Stimulated activated CD4-positive, alpha-beta T cell treated with anti-CD3 and anti-CD28 coated beads, Interleukin-4, amount 100 ng/mL, for 1 hour (primary cell): ENCODE data around the gene EML2.
"Not testable (repeated sequence)": the region's sequence is repeated elsewhere in the genome, so short reads cannot be mapped to it uniquely, and the experiment has no call there.

ENCODE experiments used
- DNase-seq: peaks from one replicate; pipeline ENCODE4 v3.0.0-alpha.2; 2020

EML2 gene, protein sequence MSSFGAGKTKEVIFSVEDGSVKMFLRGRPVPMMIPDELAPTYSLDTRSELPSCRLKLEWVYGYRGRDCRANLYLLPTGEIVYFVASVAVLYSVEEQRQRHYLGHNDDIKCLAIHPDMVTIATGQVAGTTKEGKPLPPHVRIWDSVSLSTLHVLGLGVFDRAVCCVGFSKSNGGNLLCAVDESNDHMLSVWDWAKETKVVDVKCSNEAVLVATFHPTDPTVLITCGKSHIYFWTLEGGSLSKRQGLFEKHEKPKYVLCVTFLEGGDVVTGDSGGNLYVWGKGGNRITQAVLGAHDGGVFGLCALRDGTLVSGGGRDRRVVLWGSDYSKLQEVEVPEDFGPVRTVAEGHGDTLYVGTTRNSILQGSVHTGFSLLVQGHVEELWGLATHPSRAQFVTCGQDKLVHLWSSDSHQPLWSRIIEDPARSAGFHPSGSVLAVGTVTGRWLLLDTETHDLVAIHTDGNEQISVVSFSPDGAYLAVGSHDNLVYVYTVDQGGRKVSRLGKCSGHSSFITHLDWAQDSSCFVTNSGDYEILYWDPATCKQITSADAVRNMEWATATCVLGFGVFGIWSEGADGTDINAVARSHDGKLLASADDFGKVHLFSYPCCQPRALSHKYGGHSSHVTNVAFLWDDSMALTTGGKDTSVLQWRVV

DNA sequence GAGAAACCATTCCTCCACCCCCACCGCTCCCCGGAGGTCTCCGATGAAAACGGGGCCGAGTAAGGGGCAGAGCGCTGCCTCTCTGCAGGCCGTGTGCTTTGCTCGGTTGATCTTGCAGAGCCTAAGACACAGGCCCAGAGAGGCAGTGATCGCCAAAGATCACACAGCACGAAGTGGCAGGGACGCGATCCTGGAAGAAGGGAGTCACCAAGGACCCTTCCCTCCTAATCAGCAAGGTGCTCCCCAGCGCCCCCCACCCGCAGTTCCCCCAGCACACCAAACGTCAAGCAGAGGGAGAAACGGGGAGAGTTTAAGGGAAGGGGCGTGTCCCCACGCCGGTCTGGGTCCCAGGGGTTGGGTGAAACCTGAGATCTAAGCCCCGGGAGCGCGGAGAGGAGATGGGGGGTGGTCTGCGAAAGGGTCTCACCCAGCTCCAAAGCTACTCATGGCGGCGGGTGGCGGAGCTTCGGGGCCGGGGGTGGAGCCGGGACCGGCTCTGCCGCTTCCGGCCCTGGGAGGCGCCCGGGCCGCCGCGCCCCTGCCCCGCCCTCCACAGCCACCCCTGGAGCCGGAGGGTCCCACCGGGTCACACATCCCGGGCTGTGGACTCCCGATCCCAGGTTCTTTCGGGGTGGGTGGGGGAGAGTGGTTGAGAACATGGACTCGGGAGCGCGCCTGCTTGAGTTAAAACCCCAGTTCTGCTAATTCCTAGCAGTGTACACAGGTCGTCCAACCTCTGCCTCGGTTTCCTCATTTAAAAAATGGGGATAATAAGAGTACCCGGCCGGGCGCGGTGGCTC, at the start of gene EML2:
Gene EML2, minus strand, starts transcription at position 468 of the 800 bp plus-strand sequence. Its CDS starts 21 bp downstream, at position 447.
- DNase-seq = peak; percentile 64

DNA sequence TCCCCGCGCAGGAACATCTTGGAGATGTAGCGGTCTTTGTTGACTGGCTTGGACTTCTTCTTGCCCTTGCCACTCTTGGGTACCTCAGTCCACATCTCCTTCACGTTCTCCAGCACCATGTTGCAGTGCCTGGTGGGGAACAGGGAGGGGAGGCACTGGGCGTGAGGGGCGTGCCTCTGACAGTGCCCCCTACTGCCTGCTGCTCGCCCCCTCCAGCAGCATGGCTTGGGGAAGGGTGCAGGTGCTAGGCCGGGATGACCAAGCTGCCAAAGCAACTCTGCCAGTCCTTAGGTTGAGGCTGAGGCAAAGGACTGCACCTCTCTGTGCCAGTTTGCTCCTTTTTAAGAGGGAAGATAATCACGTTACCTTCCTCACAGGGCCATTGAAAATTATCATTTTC, 48.4 kb upstream of the EML2 start:
- no peak for DNase-seq

DNA sequence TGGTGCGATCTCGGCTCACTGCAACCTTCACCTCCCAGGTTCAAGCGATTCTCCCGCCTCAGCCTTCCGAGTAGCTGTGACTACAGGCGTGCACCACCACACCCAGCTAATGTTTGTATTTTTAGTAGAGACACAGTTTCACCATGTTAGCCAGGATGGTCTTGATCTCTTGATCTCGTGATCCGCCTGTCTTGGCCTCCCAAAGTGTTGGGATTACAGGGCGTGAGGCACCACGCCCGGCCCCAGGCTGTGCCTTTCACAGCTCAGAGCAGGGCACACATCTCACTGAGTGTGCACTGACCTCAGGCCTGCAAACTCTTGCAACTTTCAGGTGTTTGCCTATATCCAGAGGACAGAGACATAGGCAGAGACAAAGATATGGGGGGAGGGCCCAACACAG, 45.8 kb upstream of the EML2 start:
- not testable (repeated sequence) for DNase-seq

DNA sequence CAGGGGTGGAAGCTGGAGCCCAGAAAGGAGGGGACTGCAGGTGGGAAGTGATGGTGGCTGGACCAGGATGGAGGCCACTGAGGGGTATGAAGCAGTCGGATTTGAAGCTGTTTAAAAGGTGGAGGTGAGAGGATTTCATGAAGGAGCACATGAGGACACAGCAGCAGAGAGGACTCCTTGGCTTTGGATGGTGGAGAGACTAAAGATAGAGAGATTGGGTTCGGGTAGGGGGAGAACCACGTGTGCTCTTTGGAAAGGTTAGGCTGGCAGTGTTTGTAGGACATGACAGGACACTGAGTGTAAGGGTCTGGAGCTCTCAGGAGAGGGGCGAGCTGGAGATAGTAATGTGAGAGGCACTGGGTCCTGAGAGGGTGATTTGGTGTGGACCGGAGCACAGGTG, 43.7 kb upstream of the EML2 start:
- no peak for DNase-seq

DNA sequence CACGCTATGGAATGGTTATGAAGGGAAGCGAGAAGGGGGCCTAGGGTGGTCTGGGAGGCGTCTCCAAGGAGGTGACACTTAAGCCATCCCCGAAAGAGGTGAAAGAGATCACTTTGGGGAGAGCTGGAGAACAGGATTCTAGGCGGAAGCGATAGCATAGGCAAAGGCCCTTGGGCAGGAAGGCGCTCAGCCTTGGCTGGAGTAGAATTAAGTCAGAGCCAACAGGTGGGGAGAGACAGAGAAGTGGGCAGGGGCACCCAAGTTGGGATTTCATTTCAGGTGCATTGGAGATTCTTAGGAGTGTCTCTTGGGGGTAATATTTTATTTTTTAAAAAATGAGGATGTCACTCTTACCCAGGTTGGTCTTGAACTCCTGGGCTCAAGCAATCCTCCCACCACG, 42.9 kb upstream of the EML2 start:
- no peak for DNase-seq

DNA sequence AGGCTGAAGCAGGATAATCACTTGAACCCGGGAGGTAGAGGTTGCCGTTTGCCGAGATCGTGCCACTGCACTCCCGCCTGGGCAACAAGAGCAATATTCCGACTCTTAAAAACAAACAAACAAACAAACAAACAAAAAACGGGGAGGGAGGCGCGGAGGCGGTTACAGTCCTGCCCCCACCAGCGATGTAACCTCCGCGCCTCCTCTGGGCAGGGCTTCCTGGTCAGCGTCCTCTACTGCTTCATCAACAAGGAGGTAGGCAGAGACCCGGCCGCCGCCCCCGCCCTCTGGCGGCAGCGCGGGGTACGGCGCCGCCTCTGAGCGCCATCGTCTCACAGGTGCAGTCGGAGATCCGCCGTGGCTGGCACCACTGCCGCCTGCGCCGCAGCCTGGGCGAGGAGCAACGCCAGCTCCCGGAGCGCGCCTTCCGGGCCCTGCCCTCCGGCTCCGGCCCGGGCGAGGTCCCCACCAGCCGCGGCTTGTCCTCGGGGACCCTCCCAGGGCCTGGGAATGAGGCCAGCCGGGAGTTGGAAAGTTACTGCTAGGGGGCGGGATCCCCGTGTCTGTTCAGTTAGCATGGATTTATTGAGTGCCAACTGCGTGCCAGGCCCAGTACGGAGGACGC, 42.3 kb upstream of the EML2 start:
- DNase-seq = peak; percentile 84

DNA sequence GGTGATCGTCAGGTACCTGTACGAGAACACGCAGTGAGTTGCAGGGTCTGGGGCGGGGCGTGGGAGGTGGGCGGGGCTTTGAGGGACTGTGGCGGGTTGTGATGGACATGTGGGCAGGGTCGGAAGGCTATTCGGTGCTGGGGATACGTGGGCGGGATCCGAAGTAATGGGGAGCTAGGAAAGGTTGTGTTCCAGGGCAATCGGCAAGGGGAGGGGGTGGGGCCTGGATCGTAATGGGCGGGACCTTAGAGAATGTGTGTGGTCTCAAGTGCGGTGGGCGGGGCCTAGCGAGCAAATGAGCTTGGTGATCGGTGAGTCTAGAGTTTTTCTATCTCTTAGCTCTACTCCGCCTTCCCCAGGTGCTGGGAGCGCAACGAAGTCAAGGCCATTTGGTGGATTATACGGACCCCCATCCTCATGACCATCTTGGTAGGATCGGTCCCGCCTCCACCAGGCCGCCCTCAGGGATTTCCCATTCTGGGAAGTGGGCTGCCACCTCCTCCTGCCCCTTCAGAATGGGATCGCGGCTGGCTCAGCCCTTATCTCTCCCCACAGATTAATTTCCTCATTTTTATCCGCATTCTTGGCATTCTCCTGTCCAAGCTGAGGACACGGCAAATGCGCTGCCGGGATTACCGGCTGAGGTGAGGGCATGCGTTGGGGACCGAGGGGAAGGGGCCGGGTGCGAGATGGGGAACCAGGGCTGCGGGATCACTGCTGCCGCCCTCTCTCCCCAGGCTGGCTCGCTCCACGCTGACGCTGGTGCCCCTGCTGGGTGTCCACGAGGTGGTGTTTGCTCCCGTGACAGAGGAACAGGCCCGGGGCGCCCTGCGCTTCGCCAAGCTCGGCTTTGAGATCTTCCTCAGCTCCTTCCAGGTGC, 38.4 kb upstream of the EML2 start:
- peak; percentile 88 for DNase-seq

DNA sequence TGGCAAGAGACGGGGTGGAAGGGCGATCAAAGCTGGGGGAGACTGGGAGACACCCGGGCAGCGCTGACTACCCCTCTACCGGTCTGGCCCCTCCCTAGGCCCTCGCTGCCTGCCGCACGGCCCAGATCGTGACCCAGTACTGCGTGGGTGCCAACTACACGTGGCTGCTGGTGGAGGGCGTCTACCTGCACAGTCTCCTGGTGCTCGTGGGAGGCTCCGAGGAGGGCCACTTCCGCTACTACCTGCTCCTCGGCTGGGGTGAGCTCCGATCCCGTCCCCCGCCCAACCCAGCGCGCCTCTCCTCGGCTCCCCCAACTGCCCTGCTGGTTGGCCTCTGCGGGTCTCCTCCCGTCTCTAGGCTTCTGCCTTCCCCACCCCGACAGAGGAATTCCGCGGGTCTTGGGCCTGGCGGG, 37.7 kb upstream of the EML2 start:
- DNase-seq = peak; percentile 62

DNA sequence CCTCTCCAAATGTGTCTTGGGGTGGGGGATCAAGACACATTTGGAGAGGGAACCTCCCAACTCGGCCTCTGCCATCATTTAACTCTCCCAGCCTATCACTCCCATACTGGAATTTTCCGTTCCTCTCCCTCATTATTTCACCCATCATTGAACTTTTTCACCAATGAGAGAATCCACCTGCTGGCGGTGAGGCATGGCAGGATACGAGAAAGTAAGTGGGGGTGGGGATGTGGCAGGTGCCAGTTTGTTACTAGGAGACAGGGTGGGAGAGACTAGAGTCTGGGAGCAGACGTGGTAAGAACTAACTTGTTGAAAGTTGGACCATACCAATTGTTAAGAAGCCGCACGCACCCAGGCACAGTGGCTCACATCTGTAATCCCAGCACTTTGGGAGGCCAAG, 35.7 kb upstream of the EML2 start:
- DNase-seq = no peak

DNA sequence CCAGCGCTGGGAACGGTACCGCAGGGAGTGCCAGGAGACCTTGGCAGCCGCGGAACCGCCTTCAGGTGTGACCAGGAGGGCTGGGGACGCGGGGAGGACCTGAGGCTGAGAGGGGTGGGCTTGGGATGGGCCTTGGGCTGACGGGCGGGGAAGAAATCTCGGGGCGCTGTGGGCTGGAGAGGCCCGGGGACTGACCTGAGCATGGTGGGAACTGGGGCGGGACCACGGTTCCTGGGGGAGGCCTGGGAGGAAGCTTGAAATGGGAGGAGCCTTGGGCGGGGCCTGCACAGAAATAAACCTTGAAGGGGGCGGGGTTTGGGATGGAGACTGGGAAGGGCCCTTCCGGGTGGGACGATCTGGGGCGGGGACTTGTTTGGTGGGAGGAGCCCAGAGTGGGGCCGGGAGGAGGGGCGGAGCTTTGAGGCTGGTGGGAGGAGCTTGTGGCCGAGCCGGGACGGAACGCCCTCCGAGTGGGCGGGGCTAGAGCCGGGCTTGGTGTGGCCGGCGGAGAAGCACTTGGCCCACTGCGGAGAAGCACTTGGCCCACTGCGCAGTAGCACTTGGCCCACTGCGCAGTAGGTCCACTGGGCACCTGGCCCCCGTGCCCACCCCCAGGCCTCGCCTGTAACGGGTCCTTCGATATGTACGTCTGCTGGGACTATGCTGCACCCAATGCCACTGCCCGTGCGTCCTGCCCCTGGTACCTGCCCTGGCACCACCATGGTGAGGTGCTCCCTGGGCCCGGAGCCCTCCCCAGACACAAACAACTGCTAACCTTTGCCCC, 31.7 kb upstream of the EML2 start:
- peak; percentile 57 for DNase-seq

DNA sequence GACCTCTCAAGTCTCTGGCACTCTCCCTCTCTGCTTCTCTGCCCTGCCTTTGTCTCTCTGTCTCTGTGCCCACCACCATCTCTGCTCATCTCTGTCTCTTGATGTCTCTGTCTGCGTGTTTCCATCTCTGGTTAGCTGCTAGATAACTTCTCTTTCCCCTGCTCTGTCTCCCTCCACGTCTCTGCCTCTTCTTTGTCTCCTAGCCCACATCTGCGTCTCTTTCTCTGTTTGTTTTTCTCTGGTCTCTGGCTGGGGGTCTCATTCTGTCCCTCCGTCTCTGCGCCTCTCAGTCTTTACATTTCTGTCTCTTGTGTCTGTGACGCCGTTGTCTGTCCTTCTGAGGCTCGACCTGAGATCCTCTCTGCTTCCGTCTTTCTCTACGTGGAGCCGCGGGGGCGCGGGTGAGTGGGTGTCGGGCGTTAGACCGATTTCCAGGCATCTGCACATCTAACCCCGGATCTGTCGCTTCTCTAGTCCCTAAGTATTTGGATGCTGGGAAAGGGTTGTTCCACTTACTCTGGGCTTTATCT, 29.2 kb upstream of the EML2 start:
- DNase-seq = peak; percentile 44

DNA sequence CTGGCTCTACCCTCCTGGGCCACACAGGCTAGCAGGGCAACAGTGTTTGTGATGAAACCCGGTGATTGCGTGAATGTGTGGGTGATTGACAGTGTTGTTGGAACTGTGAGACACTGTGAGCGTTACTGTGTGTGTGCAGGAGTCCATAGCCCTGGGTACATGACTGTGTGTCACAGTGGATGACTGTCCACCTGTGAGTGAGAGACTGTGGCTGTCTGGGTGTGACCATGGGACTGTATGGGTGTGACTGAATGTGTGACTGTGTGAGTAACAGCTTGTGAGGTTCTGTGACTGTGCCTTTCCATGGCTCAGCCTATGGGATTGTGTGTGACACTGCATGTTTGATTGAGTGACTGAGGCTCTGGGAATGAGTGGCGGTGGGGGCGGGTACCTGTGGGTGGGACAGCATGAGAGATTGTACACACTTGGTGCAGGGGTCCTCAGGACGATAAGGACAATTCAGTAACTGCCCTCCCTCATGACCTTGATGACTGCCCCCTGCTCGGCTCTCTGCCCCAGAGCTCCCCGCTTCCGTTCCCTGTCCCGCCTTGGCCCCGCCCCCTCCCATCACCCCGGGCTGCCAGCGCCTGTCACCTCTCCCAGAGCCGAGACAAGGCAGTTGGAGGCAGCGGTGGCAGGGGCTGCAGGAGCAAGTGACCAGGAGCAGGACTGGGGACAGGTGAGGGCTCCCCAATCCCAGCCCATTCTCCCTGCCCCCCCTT, 28.6 kb upstream of the EML2 start, which contains the start of gene GIPR:
Gene GIPR, plus strand, starts transcription at position 602 of the 722 bp plus-strand sequence. CDS start 1,300 bp downstream, outside the sequence.
- peak; percentile 64 for DNase-seq

DNA sequence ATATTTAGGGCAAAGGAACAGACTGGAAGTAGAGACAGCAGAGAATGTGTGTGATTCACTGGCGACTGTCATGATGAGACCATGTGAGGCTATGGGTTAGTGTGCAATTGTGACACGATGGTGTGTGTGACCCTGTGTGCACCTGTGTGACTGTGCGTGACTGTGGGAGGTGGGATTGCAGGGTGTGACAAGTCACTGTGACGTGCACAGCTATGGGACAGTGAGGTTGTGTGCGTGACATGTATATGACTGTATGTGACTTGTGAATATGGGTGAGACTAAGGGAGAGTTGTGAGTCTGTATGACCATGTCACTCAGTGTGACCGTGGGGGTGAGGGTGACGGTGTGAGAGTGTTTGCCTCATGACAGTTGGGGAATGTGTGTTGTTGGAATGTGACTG, 25.4 kb upstream of the EML2 start:
- DNase-seq = no peak

DNA sequence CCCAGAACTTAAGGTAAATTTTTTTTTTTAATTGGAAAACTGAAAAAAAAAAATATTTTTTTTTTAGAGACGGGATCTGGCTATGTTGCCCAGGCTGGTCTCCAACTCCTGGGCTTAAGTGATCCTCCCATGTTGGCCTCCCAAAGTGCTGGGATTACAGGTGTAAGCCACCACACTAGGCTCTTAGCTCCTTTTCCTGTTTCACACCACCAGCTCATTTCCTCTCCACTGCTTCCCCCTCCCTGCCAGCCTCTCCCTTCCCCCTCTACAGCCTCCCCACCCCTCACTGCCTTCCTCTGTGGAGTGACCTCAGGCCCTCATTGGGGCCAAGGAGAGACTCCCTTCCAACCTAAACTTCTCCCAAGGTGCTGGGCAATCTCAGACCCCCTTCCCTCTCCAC, 24.6 kb upstream of the EML2 start:
- DNase-seq = no peak

DNA sequence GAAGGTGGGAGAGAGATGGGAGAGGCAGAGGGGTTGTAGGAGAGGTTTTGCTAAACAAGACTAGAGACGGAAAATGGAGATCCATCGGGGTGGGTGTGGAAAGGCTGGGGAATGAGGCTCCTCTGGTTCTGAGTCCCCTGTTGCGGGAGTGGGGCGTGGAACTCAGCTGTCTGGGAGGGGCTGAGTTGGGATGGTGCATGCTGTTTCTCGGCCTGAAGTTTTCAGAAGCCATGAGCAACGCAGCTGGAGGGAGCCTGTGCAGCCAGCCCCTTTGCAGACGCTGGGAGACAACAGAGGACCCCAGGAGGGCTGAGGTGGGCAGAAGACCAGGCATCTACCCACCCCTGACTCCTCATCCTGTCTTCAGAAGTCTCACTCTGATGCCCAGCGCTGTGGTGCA, 21.4 kb upstream of the EML2 start:
- no peak for DNase-seq

DNA sequence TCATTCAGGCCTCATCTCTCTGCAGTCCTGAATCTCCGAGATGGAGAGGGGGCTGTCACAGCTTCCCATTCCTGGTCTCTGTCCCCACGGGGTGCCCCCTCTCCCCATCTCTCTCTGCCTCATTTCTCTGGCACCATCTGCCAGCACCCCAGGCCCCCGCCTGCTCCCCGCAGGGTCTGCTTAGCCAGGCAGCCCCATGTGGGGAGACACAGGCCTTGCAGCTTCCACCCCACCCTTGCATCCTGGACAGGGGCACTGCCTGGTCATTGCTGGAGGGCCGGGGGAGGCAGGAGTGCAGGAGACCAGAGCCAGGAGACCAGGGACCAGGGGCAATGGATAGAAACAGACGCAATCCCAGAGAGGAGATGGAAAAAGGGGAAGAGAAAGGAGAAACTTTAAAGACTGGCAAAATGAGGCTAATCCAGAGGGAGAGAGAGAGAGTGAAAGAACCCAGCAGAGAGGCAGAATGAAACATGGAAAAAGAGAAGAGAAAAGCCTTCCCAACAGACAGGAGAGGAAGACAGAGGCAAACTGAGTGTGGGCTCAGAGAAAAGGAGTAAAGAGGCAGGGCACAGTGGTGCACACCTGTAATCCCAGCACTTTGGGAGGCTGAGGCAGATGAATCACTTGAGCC, 20.0 kb upstream of the EML2 start:
- no peak for DNase-seq

DNA sequence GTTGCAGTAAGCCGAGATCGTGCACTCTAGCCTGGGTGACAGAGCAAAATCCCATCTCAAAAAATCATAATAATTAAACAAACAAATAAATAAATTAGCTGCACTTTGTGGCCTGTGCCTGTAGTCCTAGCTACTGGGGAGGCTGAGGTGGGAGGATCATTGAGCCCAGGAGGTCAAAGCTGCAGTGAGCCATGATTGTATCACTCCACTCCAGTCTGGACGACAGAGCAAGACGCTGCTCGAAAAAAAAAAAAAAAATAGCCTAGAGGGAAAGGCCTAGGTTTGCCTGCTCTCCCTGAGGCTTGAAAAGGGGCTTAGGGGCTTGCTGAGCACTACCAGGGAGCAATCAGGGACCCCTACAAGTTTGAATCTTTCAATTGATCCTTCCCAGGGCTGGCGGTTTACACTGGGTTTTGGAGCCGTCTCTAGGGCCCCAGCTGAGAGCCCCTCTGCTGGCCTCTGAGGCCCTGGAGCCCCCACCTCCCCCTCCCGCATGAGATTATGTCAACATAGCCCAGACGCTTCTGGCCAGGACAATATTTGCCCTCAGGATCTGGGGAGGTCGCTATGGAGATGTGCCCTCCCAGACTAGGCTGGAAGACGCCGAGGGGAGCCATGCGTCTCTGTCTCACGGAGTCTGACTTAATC, 18.4 kb upstream of the EML2 start:
- DNase-seq = no peak

DNA sequence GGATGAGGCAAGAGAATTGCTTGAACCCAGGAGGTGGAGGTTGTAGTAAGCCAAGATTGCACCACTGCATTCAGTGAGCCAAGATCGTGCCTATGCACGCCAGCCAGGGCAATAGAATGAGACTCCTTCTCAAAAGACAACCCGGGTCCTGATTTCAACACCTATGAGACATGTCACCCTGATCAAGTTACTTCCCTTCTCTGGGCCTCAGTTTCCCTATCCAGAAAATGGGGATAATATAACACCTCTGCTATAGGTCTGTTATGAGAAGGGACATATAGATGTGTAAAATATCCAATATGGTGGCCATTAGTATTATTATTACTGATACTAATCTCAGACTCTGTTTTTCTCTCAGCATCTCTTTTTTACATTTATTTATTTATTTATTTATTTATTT, 15.9 kb upstream of the EML2 start:
- DNase-seq = no peak

DNA sequence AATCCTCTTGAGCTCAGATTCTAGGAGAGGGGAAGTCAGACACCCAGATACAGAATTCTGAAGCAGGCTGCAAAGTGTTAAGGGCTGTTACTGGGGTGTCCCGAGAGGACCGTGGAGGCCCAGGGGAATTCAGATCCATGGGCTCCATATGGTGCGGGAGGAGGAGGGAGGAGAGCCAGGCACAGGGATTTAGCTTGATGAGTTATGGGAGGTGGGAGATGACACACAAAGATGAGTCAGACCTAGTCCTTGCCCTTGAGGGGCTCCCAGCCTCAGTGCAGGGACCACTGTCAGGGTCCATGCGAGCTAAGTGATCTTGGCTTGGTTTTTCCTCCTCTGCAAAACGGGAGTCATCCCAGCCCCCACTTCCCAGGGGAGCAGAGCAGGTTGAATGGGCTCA, 14.4 kb upstream of the EML2 start:
- no peak for DNase-seq
